T-helper 2 cell treated with Interferon-gamma antibody and Interleukin-4, amounts not matched to agents 100 ng/mL and 5 ng/mL, for 36 hours (primary cell): ENCODE data around the gene ZNF215. TPM values are rescaled to one million over a fixed set of nuclear protein-coding genes. Genes with fewer than 3 reads are reported as not detected.
"Not testable (repeated sequence)": the region's sequence is repeated elsewhere in the genome, so short reads cannot be mapped to it uniquely, and the experiment has no call there.

Experiments used
- intact Hi-C: fragments of 100-400 bp; cut with micrococcal nuclease; formaldehyde crosslinking; loops from one replicate; pipeline ENCODE4 v1.15.1; 2023
- total RNA-seq: library from RNA; stranded (reverse); gene quantifications from 2 replicates; pipeline ENCODE4 v1.2.3, GENCODE V29; 2022

ZNF215 gene
- total RNA-seq, 1 donor from 2014 or later, result 3.4 TPM

GRCh38 chr11:6931146-6931713 lies 5.0 kb downstream of the ZNF215 start:
- intact Hi-C loops, result no loop called here

GRCh38 chr11:6932145-6932544 lies 5.9 kb downstream of the ZNF215 start:
- intact Hi-C loops, result no loop called here

- intact Hi-C loops, result no loop called here
Observed at GRCh38 chr11:6941970-6942369, 15.7 kb downstream of the ZNF215 start.

GRCh38 chr11:6943131-6943530 lies 16.9 kb downstream of the ZNF215 start:
- intact Hi-C loops, result no loop called here

- intact Hi-C loops, result not testable (repeated sequence)
Observed at GRCh38 chr11:6954248-6954647, 28.0 kb downstream of the ZNF215 start.

- intact Hi-C loops, result no loop called here
Observed at GRCh38 chr11:6962141-6962540, 35.9 kb downstream of the ZNF215 start.

GRCh38 chr11:6962673-6963072 lies 36.4 kb downstream of the ZNF215 start:
- intact Hi-C loops, result no loop called here

GRCh38 chr11:6968816-6969215 lies 42.6 kb downstream of the ZNF215 start:
- intact Hi-C loops, result no loop called here

- intact Hi-C loops, result not testable (repeated sequence)
Observed at GRCh38 chr11:6969854-6970253, 43.6 kb downstream of the ZNF215 start.

- intact Hi-C loops, result no loop called here
Observed at GRCh38 chr11:6979365-6979764, 53.1 kb downstream of the ZNF215 start.

GRCh38 chr11:6986487-6986886 lies 60.3 kb downstream of the ZNF215 start:
- intact Hi-C loops, result no loop called here

GRCh38 chr11:6988506-6988905 lies 62.3 kb downstream of the ZNF215 start:
- intact Hi-C loops, result no loop called here

- intact Hi-C loops, result no loop called here
Observed at GRCh38 chr11:6991227-6991626, 65.0 kb downstream of the ZNF215 start.

- intact Hi-C loops, result no loop called here
Observed at GRCh38 chr11:6992026-6992425, 65.8 kb downstream of the ZNF215 start.

- intact Hi-C loops, result no loop called here
Observed at GRCh38 chr11:6992457-6993417, 66.5 kb downstream of the ZNF215 start.

- intact Hi-C loops, result no loop called here
Observed at GRCh38 chr11:6995703-6996102, 69.5 kb downstream of the ZNF215 start.

- intact Hi-C loops, result no loop called here
Observed at GRCh38 chr11:7004482-7004881, 78.3 kb downstream of the ZNF215 start.

Other genes starting within 250 kb of the ZNF215 start
- gene MRPL17, start 243.1 kb upstream of the ZNF215 start, total RNA-seq, result 71.3 and 72.4 TPM in 2 replicates
- gene OR2AG2, start 154.4 kb upstream of the ZNF215 start, total RNA-seq, result 0.18 and 0.25 TPM in 2 replicates
- gene OR2AG1, start 143.4 kb upstream of the ZNF215 start, total RNA-seq, result not detected in 2 replicates
- 0.23 TPM in 2 replicates for gene OR6A2, start 126.7 kb upstream of the ZNF215 start, total RNA-seq
- not detected in 2 replicates for gene OR10A5, start 80.7 kb upstream of the ZNF215 start, total RNA-seq
- not detected in 2 replicates for gene OR10A2, start 63.4 kb upstream of the ZNF215 start, total RNA-seq
- not detected in 2 replicates for gene OR10A4, start 49.8 kb upstream of the ZNF215 start, total RNA-seq
- 0.27 TPM in 1 of 2 replicates, not detected in the other for gene OR2D2, start 33.9 kb upstream of the ZNF215 start, total RNA-seq
- gene OR2D3, start 5.4 kb upstream of the ZNF215 start, total RNA-seq, result not detected in 2 replicates
- not detected in 2 replicates for gene ZNF214, start 93.9 kb downstream of the ZNF215 start, total RNA-seq
- gene NLRP14, start 94.1 kb downstream of the ZNF215 start, total RNA-seq, result 0.11 and 0.39 TPM in 2 replicates
- 0.09 TPM in 1 of 2 replicates, not detected in the other for gene RBMXL2, start 162.6 kb downstream of the ZNF215 start, total RNA-seq